GM18520 (cell line): Measurements from ENCODE around the gene RNF31.

ENCODE experiments used
- ATAC-seq: cut with Tn5 transposase; IDR thresholded peaks from one replicate; pipeline ENCODE4 v1.9.1; 2021; ENCODE audit not compliant: unreplicated experiment

The RNF31 gene

GRCh38 chr14:24137529-24138395 lies 9.5 kb upstream of the RNF31 start:
- ATAC-seq = no peak

- no peak for ATAC-seq
These were observed 8.7 kb upstream of the RNF31 start for GRCh38 chr14:24138396-24139271.

GRCh38 chr14:24139272-24139934 lies 7.9 kb upstream of the RNF31 start:
- no peak for ATAC-seq

GRCh38 chr14:24141097-24141880 lies 6.0 kb upstream of the RNF31 start, which contains the start of gene EMC9:
Gene EMC9 (minus strand): TSS chr14:24141591. CDS start chr14:24141304, 287 bp downstream.
- ATAC-seq = peak; percentile 80

- no peak for ATAC-seq
These were observed 3.8 kb upstream of the RNF31 start for GRCh38 chr14:24143511-24143910.

GRCh38 chr14:24144451-24144850 lies 2.8 kb upstream of the RNF31 start:
- no peak for ATAC-seq

GRCh38 chr14:24145219-24145618 lies 2.1 kb upstream of the RNF31 start:
- ATAC-seq = no peak

- ATAC-seq = no peak
These were observed 1.4 kb upstream of the RNF31 start for GRCh38 chr14:24145690-24146452.

- ATAC-seq = peak; percentile 41
These were observed 783 bp upstream of the RNF31 start, which contains the start of gene PSME2 for GRCh38 chr14:24146453-24146977. Gene PSME2 (minus strand): TSS chr14:24146610. CDS start chr14:24146581, 29 bp downstream.

GRCh38 chr14:24147761-24148428 lies 597 bp downstream of the RNF31 start:
- ATAC-seq = no peak

GRCh38 chr14:24149302-24149969 lies 2.1 kb downstream of the RNF31 start:
- no peak for ATAC-seq

GRCh38 chr14:24150061-24150460 lies 2.8 kb downstream of the RNF31 start:
- no peak for ATAC-seq

- ATAC-seq = no peak
These were observed 3.3 kb downstream of the RNF31 start for GRCh38 chr14:24150567-24150966.

GRCh38 chr14:24150993-24151392 lies 3.7 kb downstream of the RNF31 start:
- ATAC-seq = no peak

- ATAC-seq = no peak
These were observed 4.2 kb downstream of the RNF31 start for GRCh38 chr14:24151404-24152080.

- ATAC-seq = no peak
These were observed 7.8 kb downstream of the RNF31 start for GRCh38 chr14:24155100-24155499.

- ATAC-seq = no peak
These were observed 9.5 kb downstream of the RNF31 start for GRCh38 chr14:24156840-24157239.

- ATAC-seq = no peak
These were observed 10.0 kb downstream of the RNF31 start for GRCh38 chr14:24157331-24157730.
